Stimulated activated memory B cell treated with anti-CD40 and anti-IgM and Interleukin-4, amounts not matched to agents 10 μg/mL and 1 μg/mL and 100 μg/mL, for 72 hours (primary cell): Measurements from ENCODE around the gene BUB1B.
"Not testable (repeated sequence)": the region's sequence is repeated elsewhere in the genome, so short reads cannot be mapped to it uniquely, and the experiment has no call there.

ENCODE experiments used
- ATAC-seq: fragments of 150-1000 bp; cut with Tn5 transposase; 2 replicates; pipeline ENCODE4 v1.10.0; 2021
- H3K27ac Mint-ChIP-seq: one replicate; pipeline ENCODE4 v1.8.0; 2022; ENCODE audit warnings: mild to moderate bottlenecking, mixed read lengths
- H3K27me3 Mint-ChIP-seq: one replicate; pipeline ENCODE4 v1.8.0; 2022; ENCODE audit warnings: mixed read lengths
- H3K36me3 Mint-ChIP-seq: one replicate; pipeline ENCODE4 v1.8.0; 2022; ENCODE audit warnings: mixed read lengths
- H3K4me1 Mint-ChIP-seq: one replicate; pipeline ENCODE4 v1.8.0; 2022; ENCODE audit warnings: mixed read lengths
- H3K4me3 Mint-ChIP-seq: one replicate; pipeline ENCODE4 v1.8.0; 2022; ENCODE audit warnings: mild to moderate bottlenecking, moderate library complexity, mixed read lengths
- H3K9me3 Mint-ChIP-seq: one replicate; pipeline ENCODE4 v1.8.0; 2022; ENCODE audit warnings: mixed read lengths

Gene BUB1B

DNA sequence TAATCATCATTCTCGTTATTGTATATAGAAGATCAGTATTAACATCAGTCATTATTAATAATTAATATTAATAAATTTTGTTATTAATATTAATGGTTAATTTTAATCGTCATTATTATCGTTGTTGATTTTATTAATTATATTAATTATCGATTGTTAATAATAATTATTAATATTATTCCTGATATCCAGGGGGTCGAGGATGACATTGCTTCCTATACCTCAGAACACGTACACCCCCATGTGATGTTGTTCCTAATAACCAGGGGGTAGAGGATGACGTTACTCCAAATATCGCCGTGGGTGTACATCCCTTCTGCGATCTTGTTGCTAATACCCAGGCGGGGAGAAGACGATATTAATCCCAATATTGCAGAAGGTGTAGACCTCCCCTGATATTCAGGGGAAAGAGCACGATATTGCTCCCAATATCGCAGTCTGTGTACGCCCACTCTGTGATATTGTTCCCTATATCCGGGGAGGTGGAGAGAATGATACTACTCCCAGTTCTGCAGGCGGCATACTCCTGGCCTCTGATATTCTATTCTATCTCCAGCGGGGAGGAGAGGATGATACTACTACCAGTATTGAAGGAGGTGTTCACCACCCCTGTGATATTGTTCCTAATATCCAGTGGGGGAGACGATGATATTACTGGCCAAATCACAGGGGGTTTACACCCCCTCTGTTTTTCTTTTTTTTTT lies 29.9 kb upstream of the BUB1B start:
- Mint-ChIP-seq H3K27ac (no peak overlapping the region), H3K27me3 (no peaks in the 10 kb centered on the region), H3K36me3 (no peaks in the 10 kb centered on the region), H3K4me1 (no peaks in the 10 kb centered on the region), H3K4me3 (no peak overlapping the region), H3K9me3 (no peaks in the 10 kb centered on the region)
- ATAC-seq, result no peak

GRCh38 chr15:40133544-40133943 lies 27.3 kb upstream of the BUB1B start:
- Mint-ChIP-seq H3K9me3 (no peaks in the 10 kb centered on the region), H3K4me3 (no peak overlapping the region), H3K36me3 (no peaks in the 10 kb centered on the region), H3K27ac (no peak overlapping the region), H3K27me3 (no peaks in the 10 kb centered on the region), H3K4me1 (no peaks in the 10 kb centered on the region)
- no peak for ATAC-seq

- no peak for ATAC-seq
- Mint-ChIP-seq H3K4me3 (no peak overlapping the region), H3K9me3 (no peaks in the 10 kb centered on the region), H3K4me1 (no peaks in the 10 kb centered on the region), H3K27ac (no peak overlapping the region), H3K36me3 (no peaks in the 10 kb centered on the region), H3K27me3 (no peaks in the 10 kb centered on the region)
Measured at GRCh38 chr15:40134885-40135284, 26.0 kb upstream of the BUB1B start.

GRCh38 chr15:40135846-40136450 lies 24.9 kb upstream of the BUB1B start:
- not testable (repeated sequence) for H3K27me3 Mint-ChIP-seq, H3K9me3 Mint-ChIP-seq, ATAC-seq, H3K36me3 Mint-ChIP-seq, H3K4me3 Mint-ChIP-seq, H3K27ac Mint-ChIP-seq, H3K4me1 Mint-ChIP-seq

GRCh38 chr15:40136470-40137302 lies 24.2 kb upstream of the BUB1B start:
- H3K4me3 Mint-ChIP-seq, result no peak overlapping the region
- H3K27ac Mint-ChIP-seq, result no peak overlapping the region
- H3K27me3 Mint-ChIP-seq, result no peaks in the 10 kb centered on the region
- no peaks in the 10 kb centered on the region for H3K4me1 Mint-ChIP-seq
- H3K9me3 Mint-ChIP-seq, result no peaks in the 10 kb centered on the region
- ATAC-seq, result no peak
- H3K36me3 Mint-ChIP-seq, result no peaks in the 10 kb centered on the region

- Mint-ChIP-seq H3K4me3 (no peak overlapping the region), H3K9me3 (no peaks in the 10 kb centered on the region), H3K36me3 (no peaks in the 10 kb centered on the region), H3K27ac (no peak overlapping the region), H3K4me1 (no peaks in the 10 kb centered on the region), H3K27me3 (no peaks in the 10 kb centered on the region)
- no peak for ATAC-seq
Measured at GRCh38 chr15:40137303-40138200, 23.3 kb upstream of the BUB1B start.

DNA sequence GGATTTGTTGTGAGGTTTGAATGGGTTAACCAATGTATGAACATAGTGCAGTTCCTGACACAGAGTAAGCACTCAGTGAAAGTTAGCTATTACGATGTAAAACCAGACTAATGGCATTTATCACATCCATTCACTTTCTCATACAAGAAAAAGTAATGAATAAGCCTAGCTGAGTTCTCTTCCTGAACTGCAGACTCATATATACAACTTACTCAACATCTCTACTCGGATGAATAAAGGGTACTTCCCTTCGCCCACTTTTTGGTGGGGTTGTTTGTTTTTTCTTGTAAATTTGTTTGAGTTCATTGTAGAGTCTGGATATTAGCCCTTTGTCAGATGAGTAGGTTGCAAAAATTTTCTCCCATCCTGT lies 22.7 kb upstream of the BUB1B start:
- ATAC-seq, H3K4me3 Mint-ChIP-seq, H3K4me1 Mint-ChIP-seq, H3K36me3 Mint-ChIP-seq, H3K27ac Mint-ChIP-seq, H3K9me3 Mint-ChIP-seq, H3K27me3 Mint-ChIP-seq: not testable (repeated sequence)

DNA sequence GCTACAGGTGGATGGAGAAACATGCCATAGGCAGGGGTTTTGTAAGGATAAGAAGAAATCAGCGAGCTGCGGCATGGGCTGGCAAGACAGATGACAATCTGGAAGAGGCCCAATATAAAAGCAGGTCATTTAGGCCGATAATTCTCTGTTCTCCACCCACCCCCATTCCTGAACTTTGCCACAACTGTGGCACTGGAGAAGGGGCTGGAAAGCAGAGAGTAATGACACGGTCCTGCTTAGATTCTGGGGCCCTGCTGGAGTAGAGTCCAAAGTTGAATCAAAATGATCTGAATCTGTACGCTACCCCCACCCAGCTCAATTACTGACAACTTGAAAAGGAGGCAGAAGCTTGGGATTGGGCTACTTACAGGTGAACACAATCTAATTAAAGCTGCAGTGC lies 18.4 kb upstream of the BUB1B start:
- ATAC-seq, result no peak
- Mint-ChIP-seq H3K4me3 (no peak overlapping the region), H3K27me3 (no peaks in the 10 kb centered on the region), H3K4me1 (no peaks in the 10 kb centered on the region), H3K9me3 (no peaks in the 10 kb centered on the region), H3K27ac (no peak overlapping the region), H3K36me3 (no peaks in the 10 kb centered on the region)

- H3K4me3 Mint-ChIP-seq, result no peak overlapping the region
- no peaks in the 10 kb centered on the region for H3K36me3 Mint-ChIP-seq
- H3K27ac Mint-ChIP-seq, result no peak overlapping the region
- H3K9me3 Mint-ChIP-seq, result no peaks in the 10 kb centered on the region
- ATAC-seq, result no peak
- no peaks in the 10 kb centered on the region for H3K4me1 Mint-ChIP-seq
- no peaks in the 10 kb centered on the region for H3K27me3 Mint-ChIP-seq
Measured at GRCh38 chr15:40146037-40146436, 14.8 kb upstream of the BUB1B start.

- no peaks in the 10 kb centered on the region for H3K9me3 Mint-ChIP-seq
- ATAC-seq, result no peak
- no peaks in the 10 kb centered on the region for H3K4me1 Mint-ChIP-seq
- H3K27ac Mint-ChIP-seq, result no peak overlapping the region
- no peaks in the 10 kb centered on the region for H3K27me3 Mint-ChIP-seq
- H3K4me3 Mint-ChIP-seq, result no peak overlapping the region
- H3K36me3 Mint-ChIP-seq, result no peaks in the 10 kb centered on the region
Measured at GRCh38 chr15:40149339-40149738, 11.5 kb upstream of the BUB1B start.

- H3K4me3 Mint-ChIP-seq, result no peak overlapping the region
- no peaks in the 10 kb centered on the region for H3K9me3 Mint-ChIP-seq
- H3K36me3 Mint-ChIP-seq, result no peaks in the 10 kb centered on the region
- no peak for ATAC-seq
- H3K27ac Mint-ChIP-seq, result no peak overlapping the region
- no peaks in the 10 kb centered on the region for H3K27me3 Mint-ChIP-seq
- H3K4me1 Mint-ChIP-seq, result no peaks in the 10 kb centered on the region
Measured at GRCh38 chr15:40150163-40150925, 10.5 kb upstream of the BUB1B start.

- Mint-ChIP-seq H3K27me3 (no peaks in the 10 kb centered on the region), H3K27ac (no peak overlapping the region), H3K4me1 (peaks cover 7% of the 10 kb centered on the region), H3K9me3 (no peaks in the 10 kb centered on the region), H3K4me3 (no peak overlapping the region), H3K36me3 (no peaks in the 10 kb centered on the region)
- no peak for ATAC-seq
Measured at GRCh38 chr15:40151499-40151898, 9.4 kb upstream of the BUB1B start.

DNA sequence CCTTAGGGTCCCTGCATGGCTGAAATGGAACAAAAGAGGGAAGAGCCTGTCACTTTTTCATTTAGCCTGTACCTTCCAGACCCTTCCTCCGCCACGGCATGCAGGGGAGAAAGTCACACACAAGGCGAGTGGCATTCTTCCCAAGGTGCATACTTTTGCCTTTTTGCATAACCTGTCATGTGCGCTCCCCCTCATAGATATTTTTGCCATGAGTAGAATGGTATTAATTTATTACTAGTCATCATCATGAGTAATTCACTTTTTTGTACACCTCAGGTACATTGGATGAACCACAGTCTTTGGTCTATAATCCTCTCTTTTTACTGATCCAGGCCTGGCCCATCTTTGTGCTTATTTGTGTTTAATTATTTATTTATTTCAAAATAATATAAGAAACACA lies 8.9 kb upstream of the BUB1B start:
- Mint-ChIP-seq H3K4me1 (peaks cover 7% of the 10 kb centered on the region), H3K27ac (no peak overlapping the region), H3K36me3 (no peaks in the 10 kb centered on the region), H3K9me3 (no peaks in the 10 kb centered on the region), H3K27me3 (no peaks in the 10 kb centered on the region), H3K4me3 (no peak overlapping the region)
- ATAC-seq, result no peak

DNA sequence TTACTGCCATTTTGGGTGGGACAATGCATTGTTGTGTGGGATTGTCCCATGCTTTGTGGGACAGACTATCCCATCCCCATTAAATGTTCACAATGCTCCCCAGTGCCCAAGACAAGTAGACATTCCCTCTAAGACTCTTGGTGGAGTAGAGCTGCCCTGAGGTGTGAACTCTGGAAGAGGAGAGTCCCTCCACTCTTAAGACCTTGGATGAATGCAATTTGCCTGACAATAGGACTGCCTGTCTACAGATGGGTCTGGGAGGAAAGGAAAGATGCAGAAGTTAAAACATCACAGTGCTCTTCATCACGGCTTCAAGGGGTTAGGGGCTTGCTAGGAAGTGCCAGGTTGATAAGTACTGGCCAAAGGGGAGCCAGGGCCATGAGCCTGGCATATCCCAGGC lies 6.0 kb upstream of the BUB1B start:
- H3K4me1 Mint-ChIP-seq, H3K27ac Mint-ChIP-seq, ATAC-seq, H3K4me3 Mint-ChIP-seq, H3K27me3 Mint-ChIP-seq, H3K9me3 Mint-ChIP-seq, H3K36me3 Mint-ChIP-seq: not testable (repeated sequence)
